K562 (cell line): ENCODE measurements around the gene RNF135.

Experiments used
- CHCHD3 ChIP-seq: fragments of 250-450 bp; sonication (Bioruptor Pico); IDR thresholded peaks from 2 replicates; pipeline ENCODE4 v2.1.2; 2022; ENCODE audit warnings: mild to moderate bottlenecking
- GTF2E2 ChIP-seq: fragments of 200-800 bp; sonication (Bioruptor generic); IDR thresholded peaks from 2 replicates; pipeline ENCODE4 v1.6.1; 2016; ENCODE audit warnings: missing genetic modification characterization, missing compliant biosample characterization
- POLR2A ChIP-seq: fragments of 450-650 bp; conservative IDR thresholded peaks from 2 replicates; pipeline ENCODE4 v1.6.1; 2016
- RBM17 ChIP-seq: fragments of 200-400 bp; formaldehyde crosslinking; IDR thresholded peaks from 2 replicates; pipeline ENCODE4 v1.6.1; 2017; ENCODE audit warnings: low read depth, mild to moderate bottlenecking, low read length, borderline replicate concordance
- TAF1 ChIP-seq: IDR thresholded peaks from 2 replicates; pipeline ENCODE4 v1.6.1; 2011; ENCODE audit warnings: mild to moderate bottlenecking, low read length, moderate library complexity; ENCODE audit not compliant: insufficient read depth, control insufficient read depth, severe bottlenecking; ENCODE audit errors: extremely low read depth
- WHSC1 ChIP-seq: IDR thresholded peaks from one replicate; pipeline ENCODE4 v1.6.1; 2012; ENCODE audit warnings: low read length, control low read depth, inconsistent platforms
- ZNF124 ChIP-seq: sonication (generic); formaldehyde crosslinking; IDR thresholded peaks from 2 replicates; pipeline ENCODE4 v1.8.1; 2022; ENCODE audit warnings: missing genetic modification reagents
- TF ChIP-seq, protein P1 (sequence below): sonication (generic); formaldehyde crosslinking; IDR thresholded peaks from 2 replicates; pipeline ENCODE4 v1.9.0; 2022; ENCODE audit warnings: mild to moderate bottlenecking, missing genetic modification reagents
- TF ChIP-seq, protein P2 (sequence below): sonication (generic); formaldehyde crosslinking; IDR thresholded peaks from 2 replicates; pipeline ENCODE4 v1.8.1; 2022; ENCODE audit warnings: missing genetic modification reagents
- TF ChIP-seq, protein P3 (sequence below): sonication (generic); formaldehyde crosslinking; IDR thresholded peaks from 2 replicates; pipeline ENCODE4 v1.8.1; 2022; ENCODE audit warnings: missing genetic modification reagents
- TF ChIP-seq, protein P4 (sequence below): fragments of 150-350 bp; IDR thresholded peaks from 2 replicates; pipeline ENCODE4 v1.6.1; 2014; ENCODE audit warnings: low read depth, mild to moderate bottlenecking, low read length, borderline replicate concordance

DNA sequence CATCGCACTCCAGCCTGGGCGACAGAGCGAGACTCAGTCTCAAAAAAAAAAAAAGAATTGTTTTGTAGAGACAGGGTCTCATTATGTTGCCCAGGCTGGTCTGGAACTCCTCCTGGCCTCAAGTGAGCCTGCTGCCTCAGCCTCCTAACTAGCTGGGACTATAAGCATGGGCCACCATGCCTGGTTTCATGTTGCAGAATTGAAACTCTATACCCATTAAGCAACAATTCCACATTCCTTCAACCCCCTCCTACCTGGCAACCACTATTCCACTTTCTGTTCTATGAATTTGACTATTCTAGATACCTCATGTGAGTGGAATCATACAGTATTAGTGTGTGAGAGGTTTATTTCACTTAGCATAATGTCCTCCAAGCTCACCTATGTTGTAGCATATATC lies 24.5 kb downstream of the RNF135 start:
- no peak for TF ChIP-seq ZNF124 (CRISPR knock-in tag)
- TF ChIP-seq, protein P1, sequence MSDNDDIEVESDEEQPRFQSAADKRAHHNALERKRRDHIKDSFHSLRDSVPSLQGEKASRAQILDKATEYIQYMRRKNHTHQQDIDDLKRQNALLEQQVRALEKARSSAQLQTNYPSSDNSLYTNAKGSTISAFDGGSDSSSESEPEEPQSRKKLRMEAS (CRISPR knock-in tag) = no peak
- no peak for TF ChIP-seq TAF1
- no peak for TF ChIP-seq WHSC1
- no peak for TF ChIP-seq RBM17
- TF ChIP-seq POLR2A = no peak
- no peak for TF ChIP-seq GTF2E2 (tag)
- no peak for TF ChIP-seq CHCHD3 (CRISPR knock-in tag)
- TF ChIP-seq, protein P2, sequence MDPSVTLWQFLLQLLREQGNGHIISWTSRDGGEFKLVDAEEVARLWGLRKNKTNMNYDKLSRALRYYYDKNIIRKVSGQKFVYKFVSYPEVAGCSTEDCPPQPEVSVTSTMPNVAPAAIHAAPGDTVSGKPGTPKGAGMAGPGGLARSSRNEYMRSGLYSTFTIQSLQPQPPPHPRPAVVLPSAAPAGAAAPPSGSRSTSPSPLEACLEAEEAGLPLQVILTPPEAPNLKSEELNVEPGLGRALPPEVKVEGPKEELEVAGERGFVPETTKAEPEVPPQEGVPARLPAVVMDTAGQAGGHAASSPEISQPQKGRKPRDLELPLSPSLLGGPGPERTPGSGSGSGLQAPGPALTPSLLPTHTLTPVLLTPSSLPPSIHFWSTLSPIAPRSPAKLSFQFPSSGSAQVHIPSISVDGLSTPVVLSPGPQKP = no peak
- TF ChIP-seq, protein P3, sequence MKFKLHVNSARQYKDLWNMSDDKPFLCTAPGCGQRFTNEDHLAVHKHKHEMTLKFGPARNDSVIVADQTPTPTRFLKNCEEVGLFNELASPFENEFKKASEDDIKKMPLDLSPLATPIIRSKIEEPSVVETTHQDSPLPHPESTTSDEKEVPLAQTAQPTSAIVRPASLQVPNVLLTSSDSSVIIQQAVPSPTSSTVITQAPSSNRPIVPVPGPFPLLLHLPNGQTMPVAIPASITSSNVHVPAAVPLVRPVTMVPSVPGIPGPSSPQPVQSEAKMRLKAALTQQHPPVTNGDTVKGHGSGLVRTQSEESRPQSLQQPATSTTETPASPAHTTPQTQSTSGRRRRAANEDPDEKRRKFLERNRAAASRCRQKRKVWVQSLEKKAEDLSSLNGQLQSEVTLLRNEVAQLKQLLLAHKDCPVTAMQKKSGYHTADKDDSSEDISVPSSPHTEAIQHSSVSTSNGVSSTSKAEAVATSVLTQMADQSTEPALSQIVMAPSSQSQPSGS (CRISPR knock-in tag) = no peak
- TF ChIP-seq, protein P4, sequence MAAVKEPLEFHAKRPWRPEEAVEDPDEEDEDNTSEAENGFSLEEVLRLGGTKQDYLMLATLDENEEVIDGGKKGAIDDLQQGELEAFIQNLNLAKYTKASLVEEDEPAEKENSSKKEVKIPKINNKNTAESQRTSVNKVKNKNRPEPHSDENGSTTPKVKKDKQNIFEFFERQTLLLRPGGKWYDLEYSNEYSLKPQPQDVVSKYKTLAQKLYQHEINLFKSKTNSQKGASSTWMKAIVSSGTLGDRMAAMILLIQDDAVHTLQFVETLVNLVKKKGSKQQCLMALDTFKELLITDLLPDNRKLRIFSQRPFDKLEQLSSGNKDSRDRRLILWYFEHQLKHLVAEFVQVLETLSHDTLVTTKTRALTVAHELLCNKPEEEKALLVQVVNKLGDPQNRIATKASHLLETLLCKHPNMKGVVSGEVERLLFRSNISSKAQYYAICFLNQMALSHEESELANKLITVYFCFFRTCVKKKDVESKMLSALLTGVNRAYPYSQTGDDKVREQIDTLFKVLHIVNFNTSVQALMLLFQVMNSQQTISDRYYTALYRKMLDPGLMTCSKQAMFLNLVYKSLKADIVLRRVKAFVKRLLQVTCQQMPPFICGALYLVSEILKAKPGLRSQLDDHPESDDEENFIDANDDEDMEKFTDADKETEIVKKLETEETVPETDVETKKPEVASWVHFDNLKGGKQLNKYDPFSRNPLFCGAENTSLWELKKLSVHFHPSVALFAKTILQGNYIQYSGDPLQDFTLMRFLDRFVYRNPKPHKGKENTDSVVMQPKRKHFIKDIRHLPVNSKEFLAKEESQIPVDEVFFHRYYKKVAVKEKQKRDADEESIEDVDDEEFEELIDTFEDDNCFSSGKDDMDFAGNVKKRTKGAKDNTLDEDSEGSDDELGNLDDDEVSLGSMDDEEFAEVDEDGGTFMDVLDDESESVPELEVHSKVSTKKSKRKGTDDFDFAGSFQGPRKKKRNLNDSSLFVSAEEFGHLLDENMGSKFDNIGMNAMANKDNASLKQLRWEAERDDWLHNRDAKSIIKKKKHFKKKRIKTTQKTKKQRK = no peak
